ENCODE measurements around the gene CEP72.
"Not testable (repeated sequence)": the region's sequence is repeated elsewhere in the genome, so short reads cannot be mapped to it uniquely, and the experiment has no call there.

The CEP72 gene

GRCh38 chr5:616484-617039 is 4.4 kb downstream of the CEP72 start:
- DNase-seq = no peak

GRCh38 chr5:617896-618295 is 5.8 kb downstream of the CEP72 start:
- DNase-seq = no peak

- no peak for DNase-seq
These were observed 6.3 kb downstream of the CEP72 start for GRCh38 chr5:618450-618849.

GRCh38 chr5:619444-619843 is 7.3 kb downstream of the CEP72 start:
- DNase-seq = no peak

GRCh38 chr5:620152-620551 is 8.0 kb downstream of the CEP72 start:
- no peak for DNase-seq

- DNase-seq = no peak
These were observed 8.5 kb downstream of the CEP72 start for GRCh38 chr5:620586-621180.

- DNase-seq = no peak
These were observed 9.2 kb downstream of the CEP72 start for GRCh38 chr5:621341-621761.

- DNase-seq = no peak
These were observed 10.2 kb downstream of the CEP72 start for GRCh38 chr5:622359-622758.

GRCh38 chr5:622946-623522 is 10.9 kb downstream of the CEP72 start:
- no peak for DNase-seq

GRCh38 chr5:623531-623930 is 11.4 kb downstream of the CEP72 start:
- no peak for DNase-seq

GRCh38 chr5:624118-624950 is 12.2 kb downstream of the CEP72 start:
- DNase-seq = no peak

- no peak for DNase-seq
These were observed 12.8 kb downstream of the CEP72 start for GRCh38 chr5:624951-625230.

GRCh38 chr5:625516-625915 is 13.4 kb downstream of the CEP72 start:
- no peak for DNase-seq

GRCh38 chr5:626850-627249 is 14.7 kb downstream of the CEP72 start:
- DNase-seq = no peak

- no peak for DNase-seq
These were observed 15.7 kb downstream of the CEP72 start for GRCh38 chr5:627840-628239.

GRCh38 chr5:628351-629205 is 16.4 kb downstream of the CEP72 start:
- DNase-seq = not testable (repeated sequence)

GRCh38 chr5:633501-633955 is 21.4 kb downstream of the CEP72 start:
- DNase-seq = no peak

GRCh38 chr5:634191-634590 is 22.1 kb downstream of the CEP72 start:
- no peak for DNase-seq

- no peak for DNase-seq
These were observed 23.3 kb downstream of the CEP72 start for GRCh38 chr5:635306-636055.

GRCh38 chr5:636951-637350 is 24.8 kb downstream of the CEP72 start:
- no peak for DNase-seq

- no peak for DNase-seq
These were observed 25.7 kb downstream of the CEP72 start for GRCh38 chr5:637581-638450.
